Measurements from ENCODE around the gene MEOX1. TPM values are rescaled to one million over a fixed set of nuclear protein-coding genes. Genes with fewer than 3 reads are reported as not detected.

The MEOX1 gene
- total and polyA plus RNA-seq, 2 of the 13 experiments (the other 11 are each of a cell fraction or from before 2014, with no cell fraction given): not detected

GRCh38 chr17:43667947-43668348 lies 6.2 kb upstream of the MEOX1 start:
- Histone ChIP-seq H3K36me3 (replicated peaks in 1 of 2; ENCODE audit: control insufficient read depth in 1 of 2, insufficient read depth in 2 of 2, low read length in 2 of 2) (no peaks in the 10 kb centered on the region), H3K4me2 (ENCODE audit: low read depth, low read length) (peak overlapping the region; percentile 62), H3K27me3 (ENCODE audit: control insufficient read depth in 1 of 2, insufficient read depth in 2 of 2, low read length in 2 of 2) (no peaks in the 10 kb centered on the region), H2AFZ (ENCODE audit: low read length) (no peak overlapping the region), H3K9ac (ENCODE audit: insufficient read depth, low read depth, low read length) (peak overlapping the region; percentile 34; the same call in 1 of the 2 replicates), H4K20me1 (ENCODE audit: insufficient read depth, low read length) (no peaks in the 10 kb centered on the region), H3K9me3 (ENCODE audit: low read length) (no peaks in the 10 kb centered on the region), H3K4me1 (ENCODE audit: insufficient read depth, low read length) (peaks cover 92% of the 10 kb centered on the region), H3K79me2 (ENCODE audit: insufficient read depth, low read length) (no peaks in the 10 kb centered on the region), H3K27ac (ENCODE audit: extremely low read length, insufficient read depth, low read length) (peak overlapping the region; percentile 77), H3K4me3 (replicated peaks in 1 of 3; ENCODE audit: insufficient read depth in 1 of 3, low read depth in 2 of 3, low read length in 3 of 3) (peak overlapping the region in 1 of 3 experiments; percentile 30; a peak in 2 of 6 replicates)
- DNase-seq (ENCODE audit: low spot score) (peak; percentile 44), FAIRE-seq (no peak), ATAC-seq (peak; percentile 21)
- no TSS peak for BruUV-seq (replicated peaks)
- intact Hi-C loops (cut with micrococcal nuclease; ENCODE audit: unreplicated experiment): loop anchor here (5.0 kb wide), 1 partner anchor 51 kb away; no protein-coding TSS in a partner anchor
- 5% methylated on average over 3 of the region's 3 CpGs for WGBS (ENCODE audit: low lambda C conversion rate)
- CTCF ChIA-PET (ENCODE audit: low intra/inter-chr PET ratio, low total read pairs): interaction anchor here (0.8 to 1.1 kb wide), 2 partner anchors 91 to 147 kb away, joined by 3 to 4 read pairs; no protein-coding TSS in a partner anchor
- in situ Hi-C loops (cut with HindIII; ENCODE audit: extremely low pct_ligation_motif_present, low pct_unique_long_range_greater_than_20kb): no loop called here
- POLR2A ChIA-PET: interaction anchor here (0.6 to 1.6 kb wide), 14 partner anchors 9 to 300 kb away, joined by 3 to 9 read pairs (median 4); partner anchors contain the start of gene DHX8
- TF ChIP-seq YEATS4 (CRISPR knock-in tag; IDR thresholded peaks at IDR 0.05; ENCODE audit: borderline replicate concordance): 0 out of 2 replicates have a peak, but pooled peaks have one; percentile 13
- peak; percentile 46; the same call in 1 of the 2 replicates for TF ChIP-seq ZMYM3 (CRISPR knock-in tag; IDR thresholded peaks at IDR 0.05)
- TF ChIP-seq DBP (CRISPR knock-in tag; IDR thresholded peaks at IDR 0.05; ENCODE audit: not compliant biosample characterization): no peak
- peak; percentile 11; the same call in 1 of the 2 replicates for TF ChIP-seq AHDC1 (CRISPR knock-in tag; IDR thresholded peaks at IDR 0.05; ENCODE audit: borderline replicate concordance)
- TF ChIP-seq TEAD3 (CRISPR knock-in tag; optimal IDR thresholded peaks at IDR 0.05; ENCODE audit: borderline replicate concordance): peak; percentile 38
- TF ChIP-seq CTCF (CRISPR knock-in tag; IDR thresholded peaks at IDR 0.05): peak; percentile 43; the same call in 1 of the 2 replicates
- TF ChIP-seq ZNF362 (CRISPR knock-in tag; IDR thresholded peaks at IDR 0.05; ENCODE audit: borderline replicate concordance): 0 out of 2 replicates have a peak, but pooled peaks have one; percentile 2
- peak; percentile 69 for TF ChIP-seq ASH2L (IDR thresholded peaks at IDR 0.05; ENCODE audit: insufficient read length, low read depth, low read length)
- no peak for TF ChIP-seq FOXM1 (CRISPR knock-in tag; IDR thresholded peaks at IDR 0.05)
- peak; percentile 39; the same call in 1 of the 2 replicates for TF ChIP-seq TBX2 (CRISPR knock-in tag; IDR thresholded peaks at IDR 0.05; ENCODE audit: borderline replicate concordance)
